Left lobe of liver (tissue), 2 donors: ENCODE measurements around the gene KCNT1. TPM values are rescaled to one million over a fixed set of nuclear protein-coding genes. Genes with fewer than 3 reads are reported as not detected.
"Not testable (repeated sequence)": the region's sequence is repeated elsewhere in the genome, so short reads cannot be mapped to it uniquely, and the experiment has no call there.

Experiments used
- ATAC-seq: fragments of 200-7000 bp; cut with Tn5 transposase; one replicate; pipeline ENCODE4 v1.9.1; 2020; ENCODE audit warnings: mild to moderate bottlenecking, moderate library complexity
- DNase-seq: peaks from one replicate; pipeline ENCODE4 v3.0.0-alpha.2; 2020; ENCODE audit warnings: low spot score
- total RNA-seq: library from RNA; stranded (reverse); gene quantifications from one replicate; pipeline ENCODE4 v1.2.1, GENCODE V29; 2021
- donor health status: DM: no; HTN: no; CAD: no; lungs with moderate emphysema.
- donor health status: DM: no; HTN: yes; CAD: no.

KCNT1 gene
- total RNA-seq, 1 donor from 2014 or later, result not detected

DNA sequence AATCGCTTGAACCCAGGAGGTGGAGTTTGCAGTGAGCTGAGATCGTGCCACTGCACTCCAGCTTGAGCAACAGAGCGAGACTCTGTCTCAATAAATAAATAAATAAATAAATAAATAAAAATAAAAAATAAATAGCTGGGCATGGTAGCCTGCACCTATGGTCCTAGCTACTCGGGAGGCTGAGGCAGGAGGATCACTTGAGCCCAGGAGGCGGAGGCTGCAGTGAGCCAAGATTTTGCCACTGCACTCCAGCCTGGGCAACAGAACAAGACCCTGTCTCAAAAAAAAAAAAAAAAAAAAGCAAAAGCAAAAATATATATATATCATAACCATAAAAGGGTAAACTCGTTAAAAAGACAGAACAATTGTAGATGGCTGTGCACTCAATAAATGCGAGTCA is 29.2 kb upstream of the KCNT1 start:
- not testable (repeated sequence) for DNase-seq, ATAC-seq

DNA sequence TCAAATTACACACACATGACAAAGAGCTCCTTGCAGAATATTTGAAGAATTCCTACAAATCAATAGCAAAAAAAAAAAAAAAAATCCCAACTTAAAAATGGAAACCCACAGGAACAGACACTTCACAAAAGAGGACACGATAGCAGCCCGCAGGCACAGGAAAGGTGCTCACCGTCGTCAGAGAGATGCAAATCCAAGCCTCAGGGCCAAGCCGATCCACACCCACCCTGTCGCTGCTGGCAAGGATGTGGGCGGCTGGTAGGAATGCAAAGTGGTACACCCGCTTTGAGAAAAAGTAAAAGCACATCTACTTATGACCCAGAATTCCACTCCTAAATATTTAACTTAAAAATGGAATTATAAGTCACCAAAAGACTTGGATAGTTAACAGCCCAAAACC is 28.0 kb upstream of the KCNT1 start:
- ATAC-seq (no peak), DNase-seq (no peak)

DNA sequence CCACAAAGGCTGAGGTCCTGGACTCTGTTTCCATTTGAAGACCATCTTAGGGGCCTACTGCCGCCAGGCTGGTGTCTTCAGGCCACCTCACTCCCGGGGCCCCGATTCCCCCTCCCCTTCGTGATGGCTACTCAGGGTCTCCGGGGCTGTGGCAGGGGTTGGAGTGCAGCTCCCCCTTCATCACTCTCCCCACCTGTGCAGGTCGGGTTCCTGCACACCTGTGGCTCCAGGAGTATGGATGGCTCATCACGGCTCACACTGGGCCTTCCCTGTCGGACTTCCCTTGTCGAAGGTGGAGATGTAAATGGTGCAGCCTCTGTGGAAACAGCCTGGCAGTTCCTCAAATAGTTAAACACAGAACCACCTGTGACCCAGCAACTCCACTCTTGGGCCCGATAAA is 27.0 kb upstream of the KCNT1 start:
- ATAC-seq, result no peak
- DNase-seq, result no peak

DNA sequence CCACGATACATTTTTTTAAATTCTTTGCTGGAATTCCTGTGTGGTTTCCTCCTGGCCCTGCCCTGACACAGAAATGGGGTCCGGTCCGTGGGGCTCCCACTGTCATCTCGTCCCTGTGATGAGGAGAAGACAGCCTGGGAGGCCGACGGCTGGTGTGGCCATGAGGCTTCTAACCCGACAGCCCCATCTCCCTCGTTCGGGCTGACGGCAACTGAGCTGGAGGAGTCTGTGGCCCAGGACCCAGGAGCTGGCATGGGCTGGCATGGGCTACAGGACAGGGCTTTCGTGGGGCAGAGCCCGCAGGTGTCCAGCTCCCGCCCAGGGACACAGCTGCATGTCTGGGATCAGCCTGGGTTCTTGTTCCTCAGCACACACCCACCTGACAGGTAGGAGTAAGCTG is 25.1 kb upstream of the KCNT1 start:
- DNase-seq, result no peak
- ATAC-seq, result no peak

DNA sequence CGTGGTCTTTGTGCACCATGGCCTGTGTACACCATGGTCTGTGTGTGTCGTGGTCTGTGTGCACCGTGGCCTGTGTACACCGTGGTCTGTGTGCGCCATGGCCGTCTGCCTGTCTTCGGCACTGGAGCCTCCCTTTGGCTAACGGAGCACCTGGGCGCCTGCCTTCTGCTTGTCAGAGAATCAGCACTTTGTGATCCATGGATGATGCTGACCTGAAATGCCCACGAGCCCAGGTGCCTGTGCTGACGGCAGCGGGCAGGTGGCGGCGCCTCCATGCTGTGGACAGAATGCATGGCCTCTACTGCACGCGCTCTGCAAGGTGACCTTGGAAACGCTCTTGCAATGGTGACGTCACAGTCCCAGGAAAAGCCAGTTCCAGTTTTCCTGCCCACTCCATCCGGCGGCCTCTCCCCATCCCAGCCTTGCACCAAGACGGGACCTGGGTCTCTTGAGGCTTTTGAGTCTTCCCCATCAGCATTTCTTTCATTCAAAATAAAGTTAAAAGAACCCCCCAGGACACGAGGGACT is 24.3 kb upstream of the KCNT1 start:
- no peak for ATAC-seq
- no peak for DNase-seq

DNA sequence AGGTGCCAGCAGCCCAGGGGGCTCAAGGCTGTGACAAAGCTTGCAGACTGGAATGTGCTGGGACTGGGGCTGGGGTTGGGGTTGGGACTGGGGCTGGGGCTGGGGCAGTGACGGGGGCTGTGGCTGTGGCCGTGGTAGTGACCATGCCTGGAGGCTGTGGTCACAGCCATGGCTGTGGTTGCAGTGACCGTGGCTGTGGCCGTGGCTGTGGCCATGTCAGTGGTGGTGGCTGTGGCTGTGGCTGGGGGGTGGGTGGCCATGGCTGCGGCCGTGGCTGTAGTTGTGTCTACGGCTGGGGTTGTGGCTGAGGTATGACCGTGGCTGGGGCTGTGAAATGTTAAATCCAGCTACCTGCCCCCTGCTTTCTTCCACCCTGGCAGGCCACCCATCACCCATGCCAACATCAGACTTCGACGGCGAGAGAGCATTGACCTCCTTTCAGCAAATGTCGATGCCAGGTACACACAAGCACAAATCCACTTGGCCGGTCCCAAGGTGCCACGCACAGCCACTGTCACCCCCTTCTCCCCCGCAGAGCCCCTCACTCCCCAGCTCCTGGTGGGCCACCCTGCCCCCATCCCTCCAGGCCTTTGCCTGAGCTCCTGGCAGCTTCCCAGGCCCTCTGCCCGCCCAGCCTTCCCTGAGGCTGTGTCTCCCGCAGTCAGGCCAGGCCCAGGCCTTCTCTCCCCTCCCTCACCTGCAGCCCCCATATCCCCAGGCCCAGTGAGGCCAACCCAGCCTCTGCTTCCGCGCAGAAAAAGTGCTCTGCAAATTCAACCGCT is 23.6 kb upstream of the KCNT1 start:
- no peak for DNase-seq
- no peak for ATAC-seq

DNA sequence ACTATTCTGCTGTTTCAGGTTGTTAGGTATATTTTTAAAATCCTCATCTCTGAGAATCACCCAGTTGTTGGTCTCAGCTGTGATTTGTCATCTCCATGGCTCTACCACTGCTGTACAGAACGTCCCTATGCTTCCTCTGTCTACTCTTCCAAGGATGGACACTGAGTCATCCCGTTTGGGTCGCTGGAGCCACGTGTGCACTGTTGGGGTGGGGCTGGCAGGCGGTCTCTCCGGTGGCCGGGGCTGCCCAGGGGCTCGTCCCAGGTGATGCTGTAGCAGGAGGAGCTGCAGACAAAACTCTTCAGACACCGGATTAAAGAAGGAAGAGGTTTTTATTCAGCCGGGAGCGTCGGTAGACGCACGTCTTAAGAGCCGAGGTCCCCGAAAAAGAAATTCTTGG is 21.9 kb upstream of the KCNT1 start:
- ATAC-seq (no peak), DNase-seq (no peak)

DNA sequence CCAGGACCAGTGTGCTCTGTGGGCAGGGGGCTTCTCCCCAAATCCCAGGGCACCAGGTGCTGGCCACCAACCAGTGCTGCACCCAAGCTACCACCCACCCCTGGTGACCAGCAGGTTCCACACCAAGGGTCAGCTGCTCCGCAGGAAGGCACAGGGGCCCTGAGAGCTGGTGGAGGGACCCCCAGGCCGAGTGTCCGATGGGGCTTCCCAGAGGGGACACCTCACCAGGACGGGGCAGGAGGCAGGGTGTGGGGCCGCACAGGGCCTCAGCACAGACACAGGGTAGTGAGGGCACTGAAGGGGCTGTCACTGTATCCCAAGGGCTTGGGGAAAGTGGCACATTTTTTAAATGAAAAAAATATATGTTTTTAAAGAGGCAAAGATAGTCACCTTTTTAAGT is 20.8 kb upstream of the KCNT1 start:
- DNase-seq, result no peak
- ATAC-seq, result no peak

DNA sequence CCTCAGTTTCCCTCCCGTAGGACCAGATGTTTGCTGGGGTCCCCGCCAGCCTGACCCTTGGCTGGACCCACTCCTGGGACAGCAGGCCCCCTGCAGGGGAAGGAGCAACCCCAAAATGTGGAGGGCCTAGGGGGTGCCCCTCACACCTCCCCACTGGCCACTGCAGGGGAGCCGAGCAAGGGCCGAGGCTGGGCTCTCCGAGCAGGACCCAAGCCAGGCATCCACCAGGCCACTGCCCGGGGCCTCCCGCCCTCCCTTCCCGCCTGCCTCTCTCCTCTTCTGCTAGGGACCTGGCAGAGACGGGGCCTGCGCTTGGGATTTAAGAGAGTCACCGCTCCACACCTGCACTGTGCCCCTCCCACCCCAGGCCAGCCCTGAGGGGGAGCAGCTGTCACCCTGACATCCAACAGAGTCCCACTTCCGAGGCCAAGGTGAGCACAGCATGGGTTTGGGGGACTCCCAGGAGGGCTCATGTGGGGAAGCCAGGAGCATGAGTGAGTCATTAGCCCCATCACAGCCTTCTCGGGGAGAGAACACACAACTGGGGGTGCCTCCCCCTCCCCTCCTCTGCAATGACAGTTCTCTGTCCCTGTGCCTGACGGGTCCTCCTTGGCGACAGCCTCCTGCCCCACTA is 18.5 kb upstream of the KCNT1 start:
- no peak for ATAC-seq
- no peak for DNase-seq

DNA sequence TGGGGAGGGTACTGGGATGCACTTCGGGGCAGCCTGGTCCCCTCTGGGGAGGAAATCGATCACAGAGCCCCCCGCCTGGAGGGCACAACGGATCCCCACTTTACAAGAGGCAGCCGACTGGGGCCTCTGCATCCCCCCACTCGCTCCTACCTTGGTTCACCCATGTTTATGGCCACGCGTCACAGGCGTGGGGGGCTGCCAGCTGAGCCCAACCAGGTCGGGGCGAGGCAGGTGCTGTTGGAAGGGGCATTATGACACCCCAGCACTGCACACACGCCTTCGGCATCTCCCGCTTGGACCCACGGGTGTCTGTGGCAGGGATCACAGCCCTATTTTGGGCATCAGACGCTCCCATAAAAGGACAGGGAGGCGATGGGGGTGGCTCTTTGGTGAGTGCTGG is 17.3 kb upstream of the KCNT1 start:
- DNase-seq (no peak), ATAC-seq (no peak)

DNA sequence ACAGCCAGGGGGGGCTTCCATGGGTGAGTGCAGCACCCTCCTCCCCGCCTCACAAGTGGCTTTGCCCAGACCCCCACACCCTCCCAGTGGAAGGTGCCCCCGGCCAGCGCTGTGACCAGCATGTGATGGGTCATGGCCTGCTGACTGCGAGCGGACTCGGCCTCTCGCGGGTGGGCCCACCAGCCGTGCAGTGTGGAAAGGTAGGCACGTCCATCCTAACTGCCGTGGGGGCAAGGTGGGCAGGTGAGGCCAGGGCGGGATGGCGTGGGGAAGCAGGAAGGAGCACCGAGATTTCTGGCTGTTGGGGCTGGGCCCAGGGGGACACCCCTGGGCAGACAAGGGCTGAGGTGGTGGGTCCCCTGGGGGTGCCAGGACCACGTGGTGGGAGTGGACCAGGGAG is 14.8 kb upstream of the KCNT1 start:
- no peak for ATAC-seq
- no peak for DNase-seq

DNA sequence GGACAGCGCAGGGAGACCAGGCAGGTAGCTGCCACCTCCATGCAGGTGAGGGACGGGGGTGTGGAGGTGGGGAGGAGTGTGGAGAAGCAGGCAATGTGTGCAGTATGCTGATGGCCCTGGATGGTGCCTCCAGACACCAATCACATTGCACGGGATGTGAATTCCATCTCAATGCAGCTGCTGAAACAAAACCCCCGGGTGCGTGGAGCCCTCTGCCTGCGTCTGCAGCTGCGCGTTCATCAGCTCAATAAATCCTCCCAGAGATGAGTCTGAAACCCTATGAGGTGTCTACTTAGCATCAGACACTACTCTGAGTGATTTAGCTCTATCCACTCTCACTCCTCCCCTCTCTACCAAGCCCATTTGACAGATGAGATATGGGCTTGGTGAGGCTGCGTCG is 13.0 kb upstream of the KCNT1 start:
- no peak for ATAC-seq
- DNase-seq, result no peak

DNA sequence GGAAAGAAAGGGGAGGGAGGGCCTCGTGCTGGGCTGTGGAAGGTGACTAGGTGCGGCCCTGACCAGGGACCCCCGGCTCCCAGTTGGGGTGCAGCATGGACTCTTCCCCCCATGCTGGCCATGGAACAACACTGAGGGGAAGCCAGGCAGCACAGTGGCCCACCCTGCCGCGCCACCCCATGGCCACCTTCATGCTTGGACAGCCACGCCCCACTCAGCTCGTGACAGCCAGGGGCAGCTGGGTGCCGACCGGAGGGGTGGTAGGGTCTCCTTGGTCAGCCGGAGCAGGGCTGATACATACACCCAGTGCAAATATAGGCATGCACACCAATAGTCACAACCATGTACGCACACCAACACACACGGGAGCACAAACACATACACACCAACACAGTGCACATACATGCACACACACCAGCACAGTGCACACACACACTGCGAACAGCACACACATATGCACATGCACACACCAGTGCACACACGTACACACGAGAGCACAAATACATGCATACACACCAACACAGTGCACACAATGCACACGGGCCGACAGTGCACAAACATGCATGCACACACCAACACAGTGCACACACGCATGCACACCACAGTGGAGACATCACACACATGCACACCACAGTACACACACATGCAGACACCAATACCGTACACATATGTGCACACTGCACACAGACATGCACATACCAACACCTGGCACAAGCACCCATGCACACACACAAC is 11.0 kb upstream of the KCNT1 start:
- ATAC-seq (no peak), DNase-seq (no peak)

DNA sequence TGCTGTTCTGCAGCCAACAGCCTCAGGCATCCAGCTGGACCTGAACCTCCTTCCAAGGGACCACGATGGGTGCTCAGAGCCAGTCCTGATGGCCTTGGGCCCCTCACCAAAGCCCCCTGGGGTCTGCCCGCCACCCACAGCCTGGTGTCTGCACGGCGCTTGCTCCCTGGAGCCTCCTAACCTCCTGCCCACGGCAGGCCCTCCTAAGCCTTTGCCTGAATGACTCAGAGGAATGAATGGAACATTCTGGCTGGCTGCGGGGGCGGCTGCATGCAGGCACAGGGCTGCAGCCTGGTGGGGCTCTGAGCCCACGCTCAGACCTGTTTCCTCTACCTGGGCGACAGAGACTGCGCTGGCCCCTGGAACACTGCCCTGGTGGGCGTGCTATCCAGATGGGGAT is 9.6 kb upstream of the KCNT1 start:
- ATAC-seq (no peak), DNase-seq (no peak)

DNA sequence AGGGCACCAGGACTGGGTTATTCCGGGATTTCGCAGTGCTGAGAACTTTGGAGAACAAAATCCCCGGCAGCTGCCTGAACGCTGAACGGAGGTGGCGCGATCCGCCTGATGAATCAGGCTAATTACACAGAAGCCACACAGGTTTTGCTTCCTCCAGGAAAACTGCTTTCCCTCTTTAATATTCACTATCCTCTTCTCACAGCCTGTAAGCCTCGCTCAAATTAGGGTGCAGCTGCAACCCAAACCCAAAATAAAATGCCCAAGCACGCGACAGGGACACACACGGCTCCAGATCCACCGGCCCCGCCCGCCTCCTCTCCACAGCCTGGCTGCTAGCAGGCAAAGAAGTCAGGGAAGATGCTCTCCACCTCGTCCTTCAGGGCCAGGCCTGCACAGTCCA is 8.7 kb upstream of the KCNT1 start:
- DNase-seq (no peak), ATAC-seq (no peak)

DNA sequence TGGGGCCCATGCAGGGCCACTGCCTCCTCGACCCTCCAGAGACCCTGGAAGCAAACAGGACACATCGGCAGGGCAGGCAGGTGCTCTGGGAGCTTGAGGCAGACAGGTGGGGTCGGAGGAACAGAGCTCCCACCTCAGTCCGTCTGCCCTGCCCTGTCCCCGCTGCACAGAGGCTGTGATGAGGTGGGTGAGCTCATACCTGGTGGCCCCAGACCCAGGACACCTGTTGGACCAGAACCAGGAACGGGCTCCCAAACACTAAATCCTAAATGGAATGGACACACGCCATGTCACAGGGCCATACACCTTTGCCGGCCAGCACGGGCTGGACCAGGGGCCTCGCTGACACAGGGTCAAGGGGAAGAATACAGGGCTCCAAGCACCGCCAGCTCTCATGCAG is 8.2 kb upstream of the KCNT1 start:
- no peak for ATAC-seq

DNA sequence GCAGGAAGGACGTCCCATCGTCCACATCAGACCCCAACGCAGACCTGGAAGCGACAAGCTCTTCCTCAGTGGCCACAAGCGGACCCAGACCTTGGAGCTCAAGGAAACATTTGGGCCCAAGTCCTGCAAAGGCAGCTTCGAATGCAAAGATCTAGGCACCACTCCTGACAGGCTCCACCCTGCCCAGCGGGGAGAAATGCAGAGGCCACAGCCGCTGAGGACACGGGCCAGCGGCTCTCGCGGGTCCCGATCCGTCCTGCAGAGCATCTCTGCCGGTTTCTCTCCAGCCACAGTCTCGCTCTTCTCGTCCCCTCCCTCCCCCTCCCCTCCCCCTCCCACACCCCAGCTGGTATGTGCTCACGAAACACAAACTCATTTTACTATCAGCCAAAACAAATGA is 7.6 kb upstream of the KCNT1 start:
- ATAC-seq (no peak), DNase-seq (no peak)

More for the DNA sequence above, 8.2 kb upstream of the KCNT1 start:
- no peak for DNase-seq

DNA sequence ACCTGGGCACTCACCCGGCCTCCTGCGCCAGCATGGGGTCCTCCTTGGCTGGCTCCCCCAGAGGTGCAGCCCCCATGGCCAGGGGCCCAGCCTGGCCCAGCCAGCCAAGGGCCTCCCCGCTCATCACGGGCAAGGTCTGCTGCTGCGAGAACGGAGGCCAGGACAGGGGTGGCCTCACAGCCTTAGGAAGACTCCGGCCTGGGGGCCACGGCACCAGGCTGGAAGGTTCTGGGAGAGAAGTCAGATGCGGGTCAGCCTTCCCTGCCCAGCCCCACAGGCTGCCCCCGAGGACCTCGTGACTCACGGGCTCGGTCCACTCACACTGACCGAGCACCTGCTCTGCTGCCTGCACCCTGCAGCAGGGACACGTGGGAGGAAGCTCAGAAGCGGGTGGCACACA is 6.9 kb upstream of the KCNT1 start:
- ATAC-seq, result no peak
- DNase-seq, result no peak

DNA sequence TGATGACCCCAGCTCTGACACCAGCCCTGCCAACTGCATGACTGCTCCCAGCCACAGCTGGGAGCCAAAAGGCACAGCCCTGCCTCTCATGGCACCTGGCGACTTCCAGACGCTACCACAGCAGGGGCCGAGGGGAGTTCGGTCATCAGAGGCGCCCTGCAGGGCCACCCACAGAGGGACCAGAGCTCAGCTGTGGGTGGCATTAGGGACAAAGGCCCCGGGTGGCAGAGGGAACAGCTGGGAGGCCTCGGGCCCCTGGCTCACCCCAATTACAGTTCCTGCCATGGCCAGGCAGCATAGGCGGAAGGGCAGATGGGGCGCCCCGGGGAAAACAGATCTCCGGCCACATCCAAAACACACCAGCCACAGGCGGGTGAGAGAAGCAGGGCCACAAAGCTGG is 6.3 kb upstream of the KCNT1 start:
- ATAC-seq (no peak), DNase-seq (no peak)

DNA sequence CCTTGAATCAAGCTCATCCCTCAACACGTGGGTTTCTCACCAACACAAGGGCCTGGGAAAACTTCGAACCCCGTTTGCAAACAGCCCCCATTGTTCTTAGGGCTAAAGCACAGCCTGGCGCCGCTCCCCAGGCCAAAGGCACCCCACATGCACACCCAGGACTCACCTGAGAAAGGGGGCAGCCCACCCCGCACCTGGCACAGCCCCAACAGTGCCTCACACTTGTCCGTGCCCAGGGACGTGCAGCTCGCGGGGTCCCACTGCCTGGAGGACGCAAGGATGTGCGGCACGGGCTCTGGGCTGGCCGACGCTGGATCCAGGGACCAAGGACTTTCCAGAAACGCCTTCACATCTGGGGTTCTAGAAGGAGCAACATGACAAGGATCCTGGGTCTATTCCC is 5.5 kb upstream of the KCNT1 start:
- no peak for ATAC-seq
- DNase-seq, result no peak

DNA sequence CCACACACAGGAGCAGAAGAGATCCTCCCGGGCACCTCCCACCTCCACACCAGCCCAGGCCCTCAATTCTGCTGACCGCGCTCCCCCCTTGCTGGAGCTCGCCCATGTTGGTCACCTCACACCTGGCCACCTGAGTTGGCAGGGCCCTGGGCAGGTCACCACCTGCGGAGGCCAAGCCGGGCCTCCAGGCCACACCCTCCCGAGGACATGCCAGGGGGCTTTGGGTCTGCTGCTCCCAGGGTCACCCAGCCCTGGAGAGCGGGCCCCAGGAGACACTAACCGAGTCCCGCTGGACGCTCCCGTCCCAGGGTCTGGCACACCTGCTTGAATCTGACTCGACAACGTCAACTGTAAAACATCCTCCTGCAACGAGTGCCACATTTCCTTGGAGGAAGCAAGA is 4.8 kb upstream of the KCNT1 start:
- DNase-seq (no peak), ATAC-seq (no peak)

DNA sequence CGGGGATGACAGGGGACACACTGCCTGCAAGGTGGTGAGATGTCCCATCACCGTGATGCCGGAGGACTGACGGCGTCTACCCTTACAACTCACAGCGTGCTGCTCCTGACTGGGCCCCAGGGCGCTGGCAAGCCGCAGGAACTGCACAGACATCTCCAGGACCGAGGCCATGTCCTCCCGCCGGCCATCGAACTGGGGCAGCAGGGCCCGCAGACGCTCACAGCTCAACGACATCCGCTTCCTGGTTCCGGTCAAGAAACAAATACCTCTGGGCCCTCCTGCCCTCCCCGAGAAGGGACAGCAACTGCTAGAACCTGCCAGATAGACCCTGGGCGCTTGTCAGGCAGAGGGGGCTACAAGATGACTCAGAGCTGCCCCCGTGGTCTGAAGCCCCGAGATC is 3.7 kb upstream of the KCNT1 start:
- no peak for ATAC-seq
- no peak for DNase-seq
